COLO668 (cell line): ENCODE results near the gene KIAA0513.

Experiments
- DNase-seq: peaks from one replicate; lab custom pipeline; 2025; ENCODE audit not compliant: unreplicated experiment; lab: John Stamatoyannopoulos, UW

The KIAA0513 gene

DNA sequence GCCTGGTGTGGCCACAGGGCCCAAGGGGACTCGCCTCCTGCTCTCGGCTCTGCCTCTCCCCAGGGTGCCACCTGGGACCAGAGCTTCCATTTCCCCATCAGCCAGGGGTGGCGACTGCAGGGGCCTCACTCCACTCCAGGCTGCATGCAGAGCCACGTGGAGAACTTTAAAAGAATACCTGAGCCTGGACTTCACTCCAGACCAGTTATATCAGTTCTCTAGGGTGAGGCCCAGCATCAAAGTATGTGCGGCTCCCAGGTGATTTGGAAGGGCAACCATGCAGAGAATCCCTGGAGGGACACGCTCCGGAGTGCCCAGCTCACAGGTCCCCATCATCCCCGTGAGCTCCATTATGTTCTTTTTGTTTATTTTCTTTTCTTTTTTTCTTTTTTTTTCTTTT, 39.8 kb downstream of the KIAA0513 start:
- no peak for DNase-seq

DNA sequence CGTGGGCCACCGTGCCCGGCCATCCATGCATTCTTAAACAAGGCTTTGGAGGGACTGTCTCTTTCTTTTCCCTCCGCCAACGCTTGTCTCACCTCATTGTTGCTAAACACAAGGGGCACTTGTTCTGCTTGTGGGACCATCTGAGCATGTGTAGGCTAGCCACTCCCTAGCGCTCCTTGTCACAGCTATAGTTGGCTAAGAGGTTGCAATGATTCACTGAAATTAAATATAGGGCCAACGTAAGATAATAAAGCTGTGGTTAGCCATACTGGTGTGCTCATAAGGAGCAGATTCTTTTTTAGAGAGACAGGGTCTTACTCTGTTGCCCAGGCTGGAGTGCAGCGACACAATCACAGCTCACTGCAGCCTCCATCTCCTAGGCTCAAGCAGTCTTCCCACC, 41.2 kb downstream of the KIAA0513 start:
- DNase-seq, result no peak

DNA sequence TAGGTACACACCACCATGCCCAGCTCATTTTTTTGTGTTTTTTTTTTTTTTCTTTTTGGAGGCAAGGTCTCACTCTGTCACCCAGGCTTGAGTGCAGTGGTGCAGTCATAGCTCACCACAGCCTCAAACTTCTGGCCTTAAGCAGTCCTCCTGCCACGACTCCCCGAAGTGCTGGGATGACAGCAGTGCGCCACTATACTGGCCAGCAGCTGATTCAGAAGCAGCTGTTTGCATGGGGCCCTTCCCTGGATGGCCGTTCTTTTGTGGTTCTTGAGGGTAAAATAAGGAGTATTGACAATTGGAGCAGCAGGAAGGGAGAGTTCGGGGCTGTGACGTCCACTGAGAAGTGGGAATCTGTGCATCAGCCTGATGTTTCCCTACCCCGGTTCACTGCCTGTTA, 41.6 kb downstream of the KIAA0513 start:
- DNase-seq, result no peak

DNA sequence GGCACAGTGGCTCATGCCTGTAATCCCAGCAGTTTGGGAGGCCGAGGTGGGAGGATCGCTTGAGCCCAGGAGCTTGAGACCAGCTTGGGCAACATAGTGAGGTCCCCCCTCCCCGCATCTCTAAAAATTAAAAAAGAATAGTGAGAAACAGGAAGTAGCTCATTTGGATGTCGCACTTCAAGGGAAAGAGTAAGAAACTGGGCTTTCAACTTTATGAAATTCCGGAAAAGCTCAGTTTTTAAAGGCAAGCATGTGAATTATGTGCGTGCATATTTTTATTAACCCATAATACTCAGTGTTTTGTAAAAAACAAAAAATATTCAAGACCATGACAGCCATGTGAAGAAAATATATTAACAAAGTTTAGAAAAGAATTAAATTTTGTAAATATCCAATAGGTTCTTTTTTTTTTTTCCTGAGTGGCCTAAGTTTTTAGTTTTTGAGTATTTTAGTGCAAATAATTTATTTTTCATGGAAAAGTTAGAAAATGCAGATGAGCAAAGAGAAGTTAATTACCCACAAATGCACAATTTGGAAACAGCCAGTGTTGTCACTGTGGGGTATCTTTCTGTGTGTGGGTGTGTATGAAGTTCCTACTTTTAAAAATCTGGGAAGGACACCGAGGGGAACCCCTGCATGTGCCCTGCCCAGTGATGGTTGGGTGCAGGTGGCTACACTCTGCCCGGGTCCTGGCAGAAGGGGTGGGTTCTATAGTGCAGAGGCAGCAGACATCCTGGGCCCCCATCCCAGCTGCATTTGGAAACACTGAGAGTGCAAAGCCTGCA, 44.7 kb downstream of the KIAA0513 start:
- no peak for DNase-seq

DNA sequence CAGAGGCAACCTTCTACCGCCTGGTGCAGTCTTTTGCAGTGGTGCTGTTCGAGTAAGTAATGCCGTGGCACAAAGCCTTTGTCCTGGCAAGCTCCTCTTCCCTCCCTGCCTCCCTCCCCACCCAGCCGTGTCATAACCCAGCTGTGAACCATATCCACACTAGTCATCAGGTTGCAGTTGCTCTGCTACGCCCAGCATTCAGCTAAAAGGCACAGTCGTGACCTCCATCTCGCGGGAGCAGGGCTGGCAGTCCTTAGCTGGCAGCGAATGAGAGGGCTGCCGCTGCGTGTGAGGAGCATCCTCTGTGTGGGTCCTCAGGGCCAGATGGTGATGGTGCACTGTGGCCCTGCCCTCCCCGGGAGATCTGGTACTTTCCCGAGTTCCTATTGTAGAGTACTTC, 45.4 kb downstream of the KIAA0513 start:
- no peak for DNase-seq

DNA sequence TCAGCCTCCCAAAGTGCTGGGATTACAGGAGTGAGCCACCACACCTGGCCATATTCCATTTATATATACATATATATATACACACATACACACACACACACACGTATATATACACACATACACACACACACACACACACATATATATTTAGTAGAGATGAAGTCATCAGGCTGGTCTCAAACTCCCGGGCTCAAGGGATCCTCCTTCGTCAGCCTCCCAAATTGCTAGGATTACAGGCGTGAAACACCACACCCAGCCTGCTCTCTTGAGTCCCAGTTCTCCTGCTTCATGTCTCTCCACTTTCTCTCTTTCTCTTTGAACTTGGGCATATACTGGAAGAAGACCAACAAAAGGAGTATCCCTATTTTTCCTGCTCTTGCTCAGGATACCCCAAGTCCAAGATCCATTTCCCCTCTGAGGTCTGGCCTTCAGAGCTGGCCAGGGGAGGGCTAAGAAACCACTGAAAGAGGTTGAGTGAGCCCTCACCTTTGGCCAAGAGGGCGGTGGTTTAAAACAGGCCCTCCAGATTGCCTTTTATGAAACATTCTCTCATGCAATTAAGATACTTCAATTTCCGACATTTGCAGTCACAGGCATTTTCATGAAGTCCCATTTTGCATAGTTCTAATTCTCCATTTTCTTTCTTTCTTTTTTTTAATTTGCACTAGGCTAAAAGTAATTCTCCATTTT, 46.8 kb downstream of the KIAA0513 start:
- DNase-seq, result no peak

DNA sequence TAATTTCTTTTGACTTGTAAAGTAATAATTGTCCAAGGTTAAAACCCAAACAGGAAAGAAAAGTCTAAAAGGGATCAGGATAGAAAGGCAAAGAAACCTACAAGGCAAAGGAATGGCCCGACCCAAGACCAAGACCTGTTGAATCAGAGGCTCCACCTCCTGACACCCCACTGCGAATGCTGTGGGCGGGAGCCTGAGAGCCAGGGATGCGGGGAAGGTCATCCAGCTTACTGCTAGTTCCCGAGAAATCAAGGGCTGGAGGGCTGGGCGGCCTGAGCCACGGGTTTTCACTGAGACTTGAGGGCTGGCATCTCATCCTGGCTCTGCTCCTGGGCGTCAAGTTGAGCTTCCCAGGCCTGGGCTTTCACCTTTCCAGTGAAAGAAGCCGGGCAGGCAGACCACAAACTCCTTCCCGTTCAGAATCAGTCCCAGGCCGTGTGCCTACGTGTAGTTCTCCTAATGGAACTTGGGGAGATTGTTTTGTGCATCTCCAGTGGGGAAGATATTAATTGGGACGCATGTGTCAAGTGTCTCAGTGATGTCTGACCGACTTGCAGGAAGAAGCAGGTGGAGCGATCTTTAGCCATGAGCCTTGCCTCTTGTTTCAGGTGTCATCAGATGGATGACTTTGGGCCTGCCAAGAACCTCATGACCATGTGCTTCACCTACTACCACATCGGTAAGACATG, 47.8 kb downstream of the KIAA0513 start:
- DNase-seq, result no peak

DNA sequence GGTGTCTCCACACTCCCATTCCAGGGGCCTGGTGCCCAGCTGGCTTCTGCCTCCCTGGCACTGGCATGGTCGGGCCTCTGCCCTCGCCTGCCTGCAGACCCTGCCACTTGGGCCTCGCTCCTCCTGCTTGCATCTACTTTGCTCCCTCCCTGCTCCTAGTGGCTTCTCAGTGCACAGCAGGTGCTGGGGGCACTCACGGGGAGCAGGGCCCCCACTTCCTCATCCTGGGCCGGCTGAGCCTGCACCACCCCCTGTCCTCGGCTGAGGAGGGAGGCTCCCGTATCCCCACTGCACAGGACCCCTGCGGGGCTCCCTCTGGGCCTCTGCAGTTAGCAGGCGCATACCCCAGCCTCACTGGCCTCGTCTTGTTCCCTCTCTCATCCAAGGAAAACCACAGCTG, 49.4 kb downstream of the KIAA0513 start:
- DNase-seq, result no peak

DNA sequence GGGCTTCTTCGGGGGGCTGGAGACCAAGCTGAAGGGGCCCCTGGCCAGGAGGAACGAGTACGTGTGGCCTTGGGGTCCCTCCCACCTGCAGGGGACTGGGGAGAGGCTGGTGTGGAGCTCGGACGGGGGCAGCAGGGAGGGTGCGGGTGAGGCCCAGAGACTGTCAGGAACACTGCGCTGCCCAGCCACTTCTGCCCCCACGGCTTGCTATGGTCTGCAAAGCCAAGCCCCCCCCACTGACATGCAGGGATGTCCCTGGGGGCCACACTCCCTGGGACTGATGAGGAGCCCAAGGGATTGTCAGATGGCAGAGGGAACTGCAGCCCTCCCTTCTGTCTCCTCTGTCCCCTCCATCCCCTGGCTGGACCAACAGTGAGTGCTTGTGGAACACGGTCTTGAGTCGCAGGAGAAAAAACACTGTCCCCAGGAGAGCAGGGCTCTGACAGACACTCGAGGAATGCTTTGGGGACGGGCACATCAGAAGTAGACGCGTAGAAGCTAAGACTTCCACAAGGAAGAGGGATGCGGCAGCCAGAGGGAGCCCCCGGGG, 50.1 kb downstream of the KIAA0513 start:
- DNase-seq, result no peak

DNA sequence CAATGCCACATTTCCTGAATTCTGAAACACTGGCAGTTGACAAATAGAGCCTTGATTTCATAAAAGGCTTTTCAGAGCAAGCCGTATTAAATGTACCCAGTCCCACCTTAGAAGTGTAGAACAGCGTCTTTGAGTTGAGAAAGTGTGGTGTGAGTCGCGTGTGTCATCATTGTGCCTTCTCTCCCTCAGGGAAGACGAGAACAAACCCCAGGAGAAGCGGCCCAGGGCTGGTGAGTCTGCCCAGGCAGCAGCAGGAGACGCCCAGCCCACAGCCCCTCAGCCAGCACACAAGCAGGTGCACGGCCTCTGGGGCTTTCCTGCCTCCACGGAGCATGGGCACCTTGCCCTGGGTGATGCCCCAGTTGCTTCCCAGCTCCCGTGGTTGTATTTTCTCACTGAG, 50.6 kb downstream of the KIAA0513 start:
- DNase-seq, result no peak

DNA sequence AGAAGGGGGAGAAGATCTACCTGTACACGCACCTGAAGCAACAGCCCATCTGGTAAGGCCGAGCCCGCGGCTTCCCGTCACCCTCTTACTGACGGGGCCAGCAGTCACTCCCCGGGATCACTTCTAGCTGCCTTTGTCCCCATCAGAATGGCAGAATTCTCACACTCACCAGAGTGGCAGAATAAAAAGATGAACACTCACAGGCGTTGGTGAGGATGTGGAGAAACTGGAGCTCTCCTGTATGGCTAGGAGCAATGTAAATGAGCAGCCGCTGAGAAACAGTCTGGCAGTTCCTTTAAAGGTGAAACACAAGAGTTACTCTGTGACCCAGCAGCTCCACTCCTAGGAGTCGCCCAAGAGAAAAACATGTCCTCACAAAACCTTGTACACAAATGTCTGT, 51.4 kb downstream of the KIAA0513 start:
- no peak for DNase-seq

DNA sequence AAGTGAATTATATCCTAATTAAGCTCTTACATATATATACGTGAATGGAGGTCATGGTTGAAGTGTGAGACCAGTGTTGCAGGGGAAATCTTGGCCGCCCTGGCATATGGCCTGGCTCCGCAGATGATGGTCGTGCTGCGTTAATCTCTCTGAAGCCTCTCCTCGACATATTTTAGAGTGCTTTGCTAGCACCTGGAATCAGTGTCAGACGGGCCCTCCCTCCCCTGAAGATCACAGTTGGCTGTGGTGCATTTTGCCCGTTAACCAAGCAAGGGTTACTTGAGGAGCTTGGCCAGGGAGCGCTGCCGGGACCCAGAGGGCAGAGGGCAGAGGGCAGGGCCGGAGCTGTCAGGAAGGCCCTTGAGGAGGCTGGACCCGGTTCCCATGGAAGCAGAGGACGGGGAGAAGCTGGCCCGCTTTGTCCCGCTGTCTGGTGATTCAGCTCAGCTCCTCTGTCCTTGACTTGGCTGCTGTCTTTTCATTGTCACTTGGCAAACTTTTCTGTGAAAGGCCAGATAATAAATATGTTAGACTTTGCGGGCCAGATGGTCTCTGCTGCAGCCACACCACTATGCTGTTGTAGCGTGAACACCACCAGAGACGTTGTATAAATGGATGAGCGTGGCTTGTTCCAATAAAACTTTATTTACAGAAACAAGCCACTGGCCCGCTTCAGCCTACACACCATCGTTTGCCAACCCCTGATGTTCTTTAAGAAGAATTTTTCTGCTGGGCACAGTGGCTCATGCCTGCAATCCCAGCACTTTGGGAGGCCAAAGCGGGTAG, 52.4 kb downstream of the KIAA0513 start:
- no peak for DNase-seq

DNA sequence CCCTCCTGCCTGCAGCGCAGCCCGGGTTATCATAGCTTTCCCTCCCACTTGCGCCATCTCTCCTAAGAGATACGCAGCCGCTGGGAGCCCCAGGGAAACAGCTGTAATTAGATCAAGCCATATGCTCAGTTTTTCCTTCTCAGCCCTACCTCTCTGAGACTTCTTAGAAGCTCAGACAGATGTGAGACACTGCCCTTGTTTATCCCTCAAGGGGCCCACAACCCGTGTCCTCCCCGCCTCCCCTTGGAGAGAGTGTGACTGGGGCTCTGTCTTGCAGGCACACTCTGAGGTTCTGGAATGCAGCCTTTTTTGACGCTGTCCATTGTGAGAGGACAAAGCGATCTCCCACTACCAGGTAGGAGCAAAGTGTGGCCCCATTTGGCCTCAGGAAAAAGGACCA, 53.4 kb downstream of the KIAA0513 start:
- no peak for DNase-seq

DNA sequence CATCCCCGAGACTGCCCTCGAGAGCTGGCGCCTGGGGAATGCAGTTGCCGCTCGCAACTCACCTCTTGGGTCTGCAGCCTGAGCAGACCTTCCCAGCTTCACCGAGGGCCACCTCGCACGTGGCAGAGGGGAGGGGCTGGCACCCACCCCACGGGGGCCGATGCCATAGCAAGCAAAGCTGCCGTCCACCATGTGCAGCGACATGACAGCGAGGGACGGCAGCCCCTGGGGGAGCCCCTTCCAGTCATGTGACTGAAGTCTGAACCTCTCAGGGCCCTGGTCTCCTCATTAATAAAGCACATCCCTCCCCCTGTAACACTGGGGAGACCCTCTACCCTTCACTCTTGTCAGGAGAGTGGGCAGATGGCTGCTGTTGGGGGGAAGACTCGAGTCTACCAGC, 54.2 kb downstream of the KIAA0513 start:
- DNase-seq, result no peak

DNA sequence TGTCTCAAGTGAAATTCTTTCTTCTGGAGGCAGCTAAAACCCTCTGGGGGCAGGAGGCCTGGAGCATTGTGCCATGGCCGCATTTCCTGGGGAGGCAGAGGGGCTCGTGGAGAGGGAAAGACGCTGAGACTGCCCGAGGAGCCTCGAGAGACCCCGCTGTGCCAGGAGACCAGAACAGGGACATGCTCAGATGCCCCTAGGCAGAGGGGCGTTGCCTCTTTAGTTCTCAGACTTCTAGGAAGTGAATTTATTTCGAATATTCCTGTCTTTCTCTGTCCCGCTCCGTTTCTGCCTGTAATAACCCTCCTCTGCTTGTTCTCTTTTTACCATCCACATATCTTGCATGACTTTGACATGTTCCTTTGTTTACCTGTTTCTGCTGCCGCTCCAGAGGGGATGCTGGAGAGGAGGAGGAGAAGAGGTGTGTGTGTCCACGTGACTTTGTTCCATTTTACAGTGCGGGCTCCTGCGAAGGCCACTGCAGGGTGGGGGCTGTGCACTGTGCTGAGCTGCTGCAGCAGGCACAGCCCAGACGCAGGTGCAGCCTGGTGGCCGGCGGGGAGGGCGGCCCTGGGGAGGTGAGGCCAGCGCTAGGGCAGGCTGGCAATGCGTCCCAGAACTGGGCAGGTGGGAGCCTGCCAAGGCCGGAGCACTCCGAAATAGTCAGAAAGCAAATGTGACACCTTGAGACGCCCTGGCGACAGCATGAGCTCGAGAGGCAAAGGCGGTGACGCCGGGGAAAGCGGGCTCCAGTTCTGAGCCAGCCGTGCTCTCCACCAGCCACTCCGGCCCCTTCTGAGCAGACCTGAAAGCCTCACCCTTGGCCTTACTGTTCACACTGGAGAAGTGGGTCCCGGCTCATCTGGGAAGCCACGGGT, 54.8 kb downstream of the KIAA0513 start:
- peak; percentile 9 for DNase-seq

DNA sequence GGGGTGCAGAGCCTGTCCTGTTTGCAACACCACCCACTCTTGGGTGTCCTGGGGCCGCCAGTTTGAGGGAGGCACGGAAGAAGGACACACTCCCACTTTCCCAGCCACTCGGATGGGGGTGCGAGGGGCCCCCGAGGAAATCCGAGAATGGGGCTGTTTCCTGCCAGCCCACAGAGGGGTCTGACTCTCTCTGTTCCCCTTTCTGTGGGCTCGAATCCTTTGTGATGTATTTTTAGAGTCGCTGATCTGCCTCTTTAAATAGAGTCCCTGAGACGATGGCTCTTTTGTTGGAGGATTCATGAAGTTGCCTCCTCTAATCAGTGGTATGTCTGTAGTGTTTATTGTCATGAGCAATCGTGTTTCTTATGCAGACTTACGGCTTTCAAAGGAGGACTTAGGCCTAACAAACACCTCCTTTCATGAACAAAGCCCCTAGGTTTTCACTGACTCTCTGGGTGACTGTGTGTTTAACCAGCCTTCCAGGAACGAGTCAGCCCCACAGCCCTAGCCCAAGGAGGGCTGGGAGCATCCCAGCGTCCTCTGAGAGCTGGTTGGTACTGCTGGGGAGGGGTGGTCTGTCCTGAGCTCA, 55.5 kb downstream of the KIAA0513 start:
- DNase-seq, result no peak

DNA sequence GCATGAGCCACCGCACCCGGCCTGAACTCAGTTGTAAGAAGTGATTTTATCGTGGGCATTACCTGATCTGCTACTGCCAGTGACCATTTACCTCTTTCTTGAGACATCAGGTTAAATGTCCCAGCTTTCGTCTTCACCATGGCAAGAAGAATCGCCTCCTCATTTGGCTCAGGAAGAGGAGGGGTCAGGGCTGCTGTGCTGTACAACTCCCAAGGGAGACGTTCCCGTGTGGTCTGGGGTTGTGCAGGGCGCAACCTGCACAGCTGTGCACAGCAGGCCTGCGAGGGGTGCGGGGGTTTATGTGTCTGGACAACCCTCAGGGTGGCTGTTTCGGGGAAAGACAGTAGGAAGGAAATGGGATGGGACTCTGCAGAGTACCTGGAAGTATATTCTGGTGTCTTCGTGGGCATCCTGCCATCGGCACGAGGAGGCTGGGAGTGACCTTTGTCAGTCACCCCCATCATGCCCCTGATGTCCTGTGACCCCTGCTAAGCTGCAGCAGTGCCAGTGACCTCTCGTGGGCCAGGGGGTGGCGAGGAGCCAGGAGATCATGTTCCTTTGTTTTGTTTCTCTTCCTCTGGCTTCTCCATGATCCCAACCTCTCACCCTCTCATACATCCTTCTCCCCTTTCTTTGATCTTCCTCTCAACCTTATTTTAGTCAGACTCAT, 57.4 kb downstream of the KIAA0513 start:
- DNase-seq, result no peak

DNA sequence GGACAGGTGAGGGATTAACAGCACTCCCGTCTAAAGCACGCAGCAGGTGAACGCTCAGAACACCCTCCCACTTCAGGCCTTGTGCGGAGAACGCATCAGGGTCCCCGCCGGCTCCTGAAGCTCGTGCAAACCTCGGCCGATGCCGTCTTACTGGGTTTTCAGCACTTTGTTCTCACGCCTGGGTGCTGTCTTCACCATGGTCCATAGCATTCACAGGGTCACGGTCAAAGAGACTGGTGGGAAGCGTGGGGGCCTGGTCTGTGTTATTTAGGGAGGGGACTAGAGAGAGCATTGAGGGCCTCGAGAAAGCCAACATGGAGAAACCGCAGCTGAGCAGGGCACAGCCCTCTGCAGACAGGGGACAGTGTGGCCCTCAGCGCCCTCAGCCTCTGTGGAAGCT, 58.1 kb downstream of the KIAA0513 start:
- DNase-seq, result no peak
